HG03159 (cell line): ENCODE data around the gene CNMD.

ENCODE experiments used
- ATAC-seq: cut with Tn5 transposase; IDR thresholded peaks from one replicate; pipeline ENCODE4 v1.9.1; 2021; ENCODE audit warnings: mild to moderate bottlenecking, moderate library complexity; ENCODE audit not compliant: unreplicated experiment

The CNMD gene

GRCh38 chr13:52739468-52740071 lies at the start of gene CNMD:
Gene CNMD (minus strand): TSS chr13:52739820. CDS start chr13:52739701, 119 bp downstream.
- ATAC-seq = no peak

DNA sequence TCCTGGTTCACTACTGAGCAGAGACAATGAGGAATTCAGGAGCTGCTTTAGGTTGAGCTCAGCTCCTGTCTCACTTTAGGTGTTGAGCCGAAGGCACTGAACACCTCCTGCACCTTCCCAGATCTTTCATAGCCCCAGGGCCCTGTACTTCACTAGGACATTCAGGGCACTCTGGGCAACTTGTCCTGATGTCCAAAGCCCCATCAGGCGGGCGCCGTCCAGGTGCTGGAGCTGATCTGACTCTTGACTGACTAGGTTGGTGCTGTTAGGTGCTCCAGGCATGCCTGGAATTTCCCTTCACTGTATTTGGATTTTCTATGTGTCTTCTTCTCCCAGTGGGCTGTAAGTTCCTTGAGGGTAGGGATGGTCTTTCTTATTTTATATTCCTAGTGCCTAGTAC lies 48.4 kb upstream of the CNMD start:
- no peak for ATAC-seq

GRCh38 chr13:52787235-52787634 lies 47.6 kb upstream of the CNMD start:
- ATAC-seq = no peak

DNA sequence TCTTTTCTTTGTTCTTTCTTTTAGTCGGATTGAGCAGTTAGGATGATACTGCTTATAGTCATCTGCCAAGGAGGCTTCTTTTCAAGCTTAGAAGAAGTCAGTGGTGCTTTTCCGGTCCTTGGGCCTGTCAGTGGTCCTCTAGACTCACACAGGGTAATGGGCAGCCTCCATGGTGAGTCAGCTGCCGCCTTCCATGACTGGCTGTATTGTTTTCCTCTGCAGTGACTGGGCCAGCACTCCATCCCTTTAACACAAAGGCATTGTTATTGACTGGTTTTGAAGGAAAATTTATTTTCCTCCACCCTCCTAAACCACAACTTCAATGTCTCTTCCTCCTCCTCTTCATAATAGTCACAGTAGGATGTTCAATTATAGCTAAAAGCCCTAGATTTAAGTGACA lies 47.1 kb upstream of the CNMD start:
- no peak for ATAC-seq

DNA sequence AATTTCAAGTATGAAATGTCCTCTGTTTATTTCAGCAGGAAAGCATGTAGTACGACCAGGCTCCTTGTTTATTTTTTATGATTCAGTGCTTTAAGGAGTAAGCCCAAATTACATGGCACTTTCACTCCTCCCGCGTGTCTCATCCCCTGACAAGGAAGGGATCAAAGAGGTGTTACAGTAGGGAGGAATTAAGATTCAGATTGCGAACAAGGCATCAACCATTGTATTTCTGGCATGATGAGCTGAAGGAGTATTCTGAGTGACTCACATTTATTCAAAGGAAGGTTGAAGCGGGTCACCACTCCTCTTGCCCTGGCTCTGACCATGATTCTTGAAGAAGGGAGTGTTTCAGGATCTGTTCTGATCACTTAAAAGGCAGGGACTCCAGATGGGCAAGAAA lies 46.1 kb upstream of the CNMD start:
- no peak for ATAC-seq

DNA sequence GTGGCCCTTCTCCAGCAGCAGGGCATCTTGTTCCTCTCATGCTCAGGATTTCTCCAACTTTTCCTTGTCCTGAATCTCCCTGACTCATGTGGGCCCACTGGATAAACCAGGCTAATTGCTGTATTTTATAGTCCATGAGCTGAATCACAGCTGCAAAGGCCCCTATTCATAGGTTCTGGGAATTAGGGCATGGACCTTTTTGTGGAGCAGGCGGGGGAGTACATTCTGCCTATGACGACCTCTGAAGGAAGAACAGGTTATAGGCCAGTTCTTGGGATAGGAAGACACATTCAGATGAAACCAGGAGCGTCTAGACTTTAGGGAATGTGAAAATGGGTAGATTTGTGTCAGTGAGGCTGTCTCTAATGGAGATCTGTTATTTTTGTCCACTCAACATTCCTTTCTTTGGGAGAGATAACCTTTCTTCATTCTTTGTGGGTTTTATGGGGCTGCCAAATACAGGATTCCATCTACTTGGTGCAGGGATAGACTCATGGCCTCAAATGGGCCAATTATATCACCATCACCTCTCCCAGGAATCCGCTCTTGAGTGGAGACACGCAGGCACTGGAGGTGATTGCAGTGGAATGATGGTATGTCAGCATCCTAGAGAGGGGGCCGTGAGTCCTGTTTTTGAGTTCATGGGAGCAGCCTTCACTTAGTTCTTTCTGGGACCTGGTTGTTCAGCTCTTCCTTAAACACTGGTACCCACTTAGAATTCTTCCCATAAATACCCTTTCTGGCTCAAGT lies 45.1 kb upstream of the CNMD start:
- no peak for ATAC-seq

GRCh38 chr13:52783943-52784342 lies 44.3 kb upstream of the CNMD start:
- no peak for ATAC-seq

DNA sequence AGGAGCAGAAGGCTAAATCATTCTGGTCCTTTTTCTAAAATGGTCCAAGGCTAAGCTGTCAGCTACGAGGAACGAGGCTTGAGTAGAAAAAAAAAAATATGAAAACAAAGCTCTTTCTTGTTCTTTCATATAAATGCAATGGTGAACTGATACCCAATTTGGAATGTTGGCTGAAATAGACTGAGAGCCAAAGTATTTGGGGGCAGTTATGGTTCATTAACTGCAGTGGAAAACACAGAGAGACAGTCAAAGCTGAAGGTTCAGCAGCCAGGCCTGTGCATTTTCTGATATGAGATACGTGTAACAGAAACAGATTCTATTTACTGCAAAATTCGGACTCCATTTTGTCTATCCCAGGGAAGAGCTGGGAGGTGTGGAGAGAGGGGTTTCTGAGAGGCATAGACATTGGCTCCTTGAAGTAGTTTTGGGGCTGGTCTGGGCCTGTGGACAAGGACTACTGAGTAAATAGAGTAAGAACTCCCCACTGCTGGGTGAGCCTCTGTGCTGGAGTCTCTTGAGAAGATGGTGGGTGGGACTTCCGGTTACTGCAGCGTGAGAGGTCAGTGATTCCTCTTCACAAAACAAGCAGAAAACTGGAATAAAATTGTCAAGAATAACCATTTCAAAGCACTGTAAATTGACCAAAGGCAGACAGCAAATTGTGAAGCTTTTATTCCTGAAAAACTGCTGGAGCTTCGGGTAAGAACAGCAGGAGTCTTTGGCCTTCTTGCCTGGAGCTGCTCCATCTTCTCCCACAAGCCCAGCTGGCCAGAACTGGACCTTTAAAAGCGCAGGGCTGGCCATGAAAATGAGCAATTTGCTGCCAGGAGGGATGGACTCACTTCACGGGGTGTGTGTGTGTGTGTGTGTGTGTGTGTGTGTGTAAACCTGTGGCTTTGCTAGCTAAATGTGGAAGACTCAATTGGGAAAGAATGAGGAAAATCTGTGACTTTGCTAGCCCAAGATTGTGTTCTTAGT lies 43.1 kb upstream of the CNMD start:
- no peak for ATAC-seq

GRCh38 chr13:52780611-52781010 lies 41.0 kb upstream of the CNMD start:
- ATAC-seq = no peak

DNA sequence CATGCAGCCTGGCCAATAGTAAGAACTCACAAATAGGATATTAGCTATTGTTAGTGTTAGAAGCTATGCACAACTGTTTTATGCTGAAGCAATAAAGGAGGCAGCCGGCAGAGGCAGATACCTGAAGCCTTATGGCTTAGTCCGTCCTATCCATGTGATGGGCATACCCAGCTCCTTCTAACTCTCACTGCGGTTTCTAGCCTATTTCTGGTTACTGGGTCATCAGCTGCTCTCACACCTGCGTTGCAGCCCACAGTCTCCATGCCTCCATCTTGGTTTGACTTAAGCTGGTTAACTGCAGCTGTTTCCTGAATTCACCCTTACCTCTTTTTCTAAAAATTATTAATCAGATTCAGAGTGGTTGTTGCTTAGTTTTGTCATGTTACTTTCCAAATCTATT lies 40.5 kb upstream of the CNMD start:
- no peak for ATAC-seq

- no peak for ATAC-seq
These were observed 39.5 kb upstream of the CNMD start for GRCh38 chr13:52779103-52779502.

DNA sequence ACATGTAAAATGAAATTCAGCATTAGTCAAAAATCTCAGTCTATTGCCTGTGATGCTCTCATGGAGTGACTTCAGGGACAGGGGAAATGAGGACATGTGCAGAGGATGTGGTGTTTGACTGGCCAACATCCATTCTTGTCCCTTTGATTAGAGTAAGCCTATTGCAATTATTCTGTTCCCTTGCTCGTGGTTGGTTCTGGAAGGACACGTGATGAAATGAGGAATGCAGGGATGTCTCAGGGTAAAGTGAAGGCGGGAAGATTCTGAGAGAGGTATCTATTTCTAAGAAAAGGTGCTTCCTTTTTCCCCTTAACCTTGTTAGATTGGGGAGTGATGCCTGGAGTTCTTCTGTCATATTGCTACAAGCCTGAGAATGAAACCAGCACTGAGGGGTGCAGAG lies 37.1 kb upstream of the CNMD start:
- no peak for ATAC-seq

- ATAC-seq = no peak
These were observed 35.9 kb upstream of the CNMD start for GRCh38 chr13:52775511-52775910.

DNA sequence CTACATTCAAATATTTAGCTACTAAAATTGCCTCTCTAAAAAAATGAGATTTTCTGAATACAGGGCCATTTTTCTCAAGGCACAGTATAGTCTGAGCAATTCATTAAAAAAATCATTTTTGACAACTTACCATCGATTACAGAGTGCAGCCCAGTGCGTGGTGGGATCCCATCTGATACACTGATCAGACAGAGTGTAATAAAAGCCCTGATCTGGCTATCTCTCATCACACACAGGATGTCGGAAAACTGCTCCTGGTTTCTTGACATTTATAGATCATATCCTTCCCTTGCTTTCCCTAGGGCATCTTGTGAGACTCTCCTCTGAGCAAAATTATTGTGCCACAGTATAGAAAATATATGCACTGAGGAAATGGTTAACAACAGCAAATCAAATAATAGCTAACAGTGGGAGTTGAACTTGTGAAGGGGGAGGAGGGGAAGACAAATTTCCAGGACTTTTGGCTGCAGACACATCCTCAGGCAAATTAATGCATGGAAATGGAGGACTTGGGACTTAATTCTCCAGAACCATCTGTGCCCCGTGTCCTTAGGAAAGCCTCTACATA lies 28.4 kb upstream of the CNMD start:
- no peak for ATAC-seq

GRCh38 chr13:52765611-52766390 lies 26.2 kb upstream of the CNMD start:
- no peak for ATAC-seq

DNA sequence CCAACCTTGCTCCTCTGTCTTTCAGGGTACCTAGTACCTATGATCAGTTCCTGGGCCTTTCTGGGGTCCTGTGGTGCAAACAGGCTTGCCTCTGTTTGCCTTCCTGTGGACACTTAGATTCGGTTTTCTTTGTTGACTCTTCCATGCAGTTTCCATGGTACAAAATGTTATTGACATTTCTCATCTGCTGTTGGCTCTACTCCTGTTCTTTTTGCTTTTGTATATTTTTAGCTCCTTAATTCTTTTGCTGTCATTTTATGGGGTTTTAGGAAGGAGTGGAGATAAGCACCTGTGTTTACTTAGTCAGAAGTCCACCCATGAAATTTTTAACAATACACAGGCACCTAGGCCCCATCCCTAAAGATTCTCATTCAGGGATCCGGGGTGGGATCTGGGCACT lies 20.5 kb upstream of the CNMD start:
- ATAC-seq = no peak

- no peak for ATAC-seq
These were observed 18.5 kb upstream of the CNMD start for GRCh38 chr13:52758114-52758513.

DNA sequence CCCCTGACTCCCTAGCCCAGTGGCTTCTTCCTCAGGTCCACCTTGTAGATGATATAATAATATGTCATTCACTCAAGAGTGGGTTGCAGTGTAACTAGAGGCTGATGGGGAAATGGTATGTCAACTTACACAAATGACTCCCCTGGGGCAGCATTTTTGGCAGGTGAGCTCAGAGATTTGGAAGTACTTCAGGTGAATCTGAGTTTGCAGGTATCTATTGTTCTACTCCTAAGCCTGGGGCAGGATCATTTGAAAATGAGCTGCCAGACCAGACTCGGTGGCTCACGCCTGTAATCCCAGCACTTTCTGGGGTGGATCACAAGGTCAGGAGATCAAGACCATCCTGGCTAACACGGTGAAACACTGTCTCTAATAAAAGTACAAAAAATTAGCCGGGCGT lies 11.6 kb upstream of the CNMD start:
- no peak for ATAC-seq

DNA sequence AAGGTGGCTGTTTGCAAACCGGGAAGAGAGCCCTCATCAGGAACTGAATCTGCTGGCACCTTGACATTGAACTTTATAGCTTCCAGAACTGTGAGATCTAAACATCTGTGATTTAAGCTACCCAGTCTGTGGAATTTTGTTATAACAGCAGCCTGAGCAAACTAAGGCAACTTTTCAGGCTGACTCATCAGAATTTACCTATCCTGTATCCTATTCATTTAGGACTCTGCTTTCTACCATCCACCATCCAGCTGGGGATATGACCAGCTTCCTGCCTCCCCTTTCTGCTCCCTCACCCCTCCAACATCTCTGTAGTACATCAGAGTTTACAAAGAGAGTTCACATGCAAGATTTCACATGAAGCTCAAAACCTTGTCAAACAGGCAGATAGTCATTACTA lies 11.1 kb upstream of the CNMD start:
- no peak for ATAC-seq

DNA sequence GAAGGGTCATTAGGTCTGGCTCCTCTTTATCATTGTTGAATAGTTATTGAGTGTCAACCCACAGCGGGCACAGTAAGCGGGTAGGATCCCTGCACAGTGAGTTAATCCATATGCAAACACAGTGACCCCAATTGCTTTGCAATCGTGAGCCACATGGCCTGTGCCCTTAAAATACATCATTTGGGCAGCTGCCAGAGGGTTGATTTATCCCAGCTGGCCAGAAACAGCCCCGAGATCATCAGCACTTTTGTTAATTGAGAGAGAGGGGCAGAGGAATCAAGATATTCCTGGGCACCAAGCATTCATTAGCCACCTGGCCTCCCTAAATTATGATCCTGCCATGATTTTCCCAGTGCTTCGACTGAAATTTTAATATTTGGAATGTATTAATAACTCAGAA lies 9.8 kb upstream of the CNMD start:
- no peak for ATAC-seq

DNA sequence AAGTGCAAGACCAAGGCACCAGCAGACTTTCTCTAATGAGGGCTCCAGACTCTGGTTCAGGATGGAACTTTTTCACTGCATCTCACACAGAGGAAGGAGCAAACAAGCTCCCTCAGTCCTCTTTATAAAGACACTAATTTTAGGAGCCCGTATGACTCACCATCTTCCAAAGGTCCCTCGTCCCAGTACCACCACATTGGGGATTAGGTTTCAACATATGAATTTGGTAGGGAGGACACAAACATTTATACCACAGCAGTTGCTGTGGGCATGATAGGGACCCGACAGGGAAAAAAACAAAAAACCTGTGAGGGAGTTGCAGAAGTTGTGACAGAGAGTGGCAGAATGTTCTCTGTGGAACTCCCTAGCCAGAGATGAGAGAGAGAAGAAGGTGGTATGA lies 6.5 kb upstream of the CNMD start:
- ATAC-seq = no peak
